SKM-1 (cell line): Measurements from ENCODE around the gene PCSK2.

ENCODE experiments used
- DNase-seq: peaks from one replicate; lab custom pipeline; 2025; ENCODE audit not compliant: unreplicated experiment; lab: John Stamatoyannopoulos, UW

PCSK2 gene

GRCh38 chr20:17391127-17391771 lies 164.4 kb downstream of the PCSK2 start:
- DNase-seq, result no peak

- DNase-seq, result no peak
Observed at GRCh38 chr20:17394411-17394810, 167.6 kb downstream of the PCSK2 start.

- DNase-seq, result no peak
Observed at GRCh38 chr20:17395729-17396128, 168.9 kb downstream of the PCSK2 start.

DNA sequence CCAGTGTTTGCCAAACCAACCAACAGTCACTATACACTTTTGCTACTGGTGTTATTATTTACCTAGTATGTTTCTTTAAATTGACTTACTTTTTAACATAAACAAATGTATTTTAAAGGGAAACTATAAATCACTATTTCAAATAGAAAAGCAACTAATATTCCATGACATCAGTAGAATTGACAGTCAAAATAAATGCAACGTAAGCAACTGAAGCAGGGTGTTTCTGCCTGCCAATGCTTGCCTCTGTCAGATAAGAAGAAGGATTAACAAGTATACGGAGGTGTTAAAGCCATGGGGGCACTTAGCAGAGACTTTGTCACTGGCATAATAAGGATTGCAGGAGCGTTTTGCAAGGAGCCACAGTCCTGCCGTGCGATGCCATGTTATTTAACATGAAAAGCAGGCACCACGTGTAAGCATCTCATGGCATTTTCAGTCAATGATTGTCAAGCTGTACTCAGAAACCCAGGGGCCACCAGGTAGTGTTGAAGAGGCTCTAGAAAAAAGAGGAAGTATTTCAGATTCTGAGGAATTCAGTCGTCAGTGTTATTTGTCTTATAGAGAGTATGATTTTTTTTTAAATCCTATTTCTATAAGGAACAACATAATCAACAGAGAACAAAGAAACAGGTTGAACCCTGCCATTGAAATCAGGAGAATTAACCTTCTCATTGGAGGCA lies 172.6 kb downstream of the PCSK2 start:
- no peak for DNase-seq

- DNase-seq, result no peak
Observed at GRCh38 chr20:17403461-17403860, 176.6 kb downstream of the PCSK2 start.

GRCh38 chr20:17406051-17406590 lies 179.3 kb downstream of the PCSK2 start:
- no peak for DNase-seq

DNA sequence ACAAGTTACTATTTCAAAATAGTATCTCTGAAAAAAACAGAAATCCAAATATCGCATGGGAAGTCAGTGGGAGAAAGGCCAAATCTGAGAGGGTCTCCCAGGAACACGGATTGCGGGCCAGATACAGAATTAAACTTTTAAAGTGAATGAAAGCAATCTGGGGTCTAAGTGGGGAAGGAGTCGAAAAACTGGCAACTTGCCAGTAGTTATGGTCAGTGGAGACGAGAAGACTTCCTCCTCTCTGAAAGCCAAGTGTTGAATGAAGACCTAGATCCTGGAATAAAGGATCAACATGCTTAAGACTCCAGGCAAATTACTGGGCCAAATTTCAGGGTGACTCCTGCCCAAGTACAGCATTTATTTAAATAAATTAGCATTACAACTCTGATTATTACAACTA lies 180.7 kb downstream of the PCSK2 start:
- no peak for DNase-seq

DNA sequence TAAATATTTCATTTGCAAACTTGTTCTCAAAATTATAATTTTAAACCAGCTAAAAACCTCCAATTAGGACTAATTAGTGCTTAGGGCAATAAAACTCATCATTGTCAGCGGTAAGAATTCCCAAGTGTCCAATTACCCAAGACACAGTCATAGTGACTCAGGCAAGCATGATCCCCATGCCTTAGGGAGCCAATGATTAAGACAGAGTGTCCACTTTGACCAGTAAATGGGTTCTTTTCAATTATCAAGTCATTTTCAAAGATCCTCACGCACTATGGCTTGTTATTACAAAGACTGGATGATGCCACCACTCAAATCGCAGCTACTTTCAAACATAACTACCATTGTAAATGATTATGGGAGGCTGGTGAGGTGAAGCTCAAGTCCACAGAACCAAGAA lies 190.4 kb downstream of the PCSK2 start:
- DNase-seq, result no peak

- no peak for DNase-seq
Observed at GRCh38 chr20:17418737-17419136, 191.9 kb downstream of the PCSK2 start.

- no peak for DNase-seq
Observed at GRCh38 chr20:17419479-17420041, 192.7 kb downstream of the PCSK2 start.

DNA sequence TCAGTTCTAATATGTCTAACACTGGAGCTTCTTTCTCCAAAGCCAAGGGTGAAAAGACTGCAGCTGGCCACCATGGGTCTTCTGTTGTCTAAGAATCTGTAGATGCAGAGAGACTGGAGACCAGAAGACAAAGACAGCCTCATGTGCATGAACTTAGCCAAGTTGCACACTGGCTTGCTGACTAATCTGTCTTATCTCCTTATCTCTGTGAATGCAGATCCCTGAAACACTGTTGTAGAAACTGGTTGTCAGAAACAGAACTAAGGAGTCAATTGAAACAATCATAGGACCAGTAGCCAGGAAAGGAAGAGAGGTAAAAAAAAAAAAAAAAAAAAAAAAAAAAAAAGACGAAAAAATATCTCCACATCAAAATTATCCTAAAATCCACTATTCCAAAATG lies 194.7 kb downstream of the PCSK2 start:
- no peak for DNase-seq

DNA sequence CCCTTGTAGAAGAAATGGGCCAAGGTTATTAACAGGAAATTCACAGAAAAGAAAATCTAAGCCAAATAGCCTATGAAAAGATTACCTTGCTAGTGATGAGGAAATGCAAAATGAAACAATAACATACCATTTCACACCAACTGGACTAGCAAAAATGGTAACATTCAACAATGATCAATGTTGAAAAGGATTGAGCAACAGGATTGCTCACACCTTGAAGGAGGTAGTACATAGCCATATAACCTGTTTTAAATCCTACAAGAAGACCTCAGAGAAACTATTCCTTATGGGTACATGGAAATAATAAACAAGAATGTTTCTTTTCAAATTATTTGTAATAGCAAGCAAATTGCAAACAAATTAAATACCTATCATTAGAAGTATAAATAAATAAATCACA lies 196.9 kb downstream of the PCSK2 start:
- DNase-seq, result no peak

DNA sequence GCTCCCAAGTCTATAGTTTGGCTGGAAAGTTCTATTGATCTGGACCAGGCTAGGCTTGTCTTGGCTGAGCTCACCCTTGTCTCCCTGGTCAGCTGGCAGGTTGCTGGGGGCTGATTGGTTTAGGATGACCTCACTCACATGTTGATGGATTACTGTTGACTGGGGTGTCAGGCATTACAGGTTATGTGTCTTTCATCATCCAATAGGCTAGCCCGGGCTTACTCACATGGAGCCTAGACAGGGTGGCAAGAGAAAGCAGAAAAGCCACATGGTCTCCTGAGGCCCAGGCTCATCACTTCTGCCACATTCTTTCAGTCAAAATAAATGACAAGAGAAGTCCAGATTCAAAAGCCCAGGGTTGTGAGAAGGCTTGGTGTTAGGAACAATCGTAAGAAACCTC lies 200.8 kb downstream of the PCSK2 start:
- DNase-seq, result no peak

GRCh38 chr20:17430125-17430950 lies 203.5 kb downstream of the PCSK2 start:
- no peak for DNase-seq

- no peak for DNase-seq
Observed at GRCh38 chr20:17431621-17432364, 205.0 kb downstream of the PCSK2 start.

DNA sequence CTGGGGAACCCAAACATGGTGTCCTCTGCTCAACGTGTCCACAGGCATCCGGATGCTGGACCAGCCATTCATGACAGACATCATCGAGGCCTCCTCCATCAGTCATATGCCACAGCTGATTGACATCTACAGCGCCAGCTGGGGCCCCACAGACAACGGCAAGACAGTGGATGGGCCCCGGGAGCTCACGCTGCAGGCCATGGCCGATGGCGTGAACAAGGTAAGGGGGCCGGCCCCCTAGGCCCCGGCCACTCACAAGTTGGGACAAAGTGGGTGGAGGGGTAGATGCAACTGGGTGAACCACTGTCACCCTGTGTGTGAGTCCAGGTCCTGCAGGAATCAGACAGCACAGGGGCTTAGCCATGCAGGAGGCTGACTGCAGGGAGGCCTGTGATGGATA lies 209.8 kb downstream of the PCSK2 start:
- DNase-seq, result no peak

- no peak for DNase-seq
Observed at GRCh38 chr20:17437251-17437650, 210.4 kb downstream of the PCSK2 start.

- DNase-seq, result no peak
Observed at GRCh38 chr20:17438436-17439039, 211.7 kb downstream of the PCSK2 start.

DNA sequence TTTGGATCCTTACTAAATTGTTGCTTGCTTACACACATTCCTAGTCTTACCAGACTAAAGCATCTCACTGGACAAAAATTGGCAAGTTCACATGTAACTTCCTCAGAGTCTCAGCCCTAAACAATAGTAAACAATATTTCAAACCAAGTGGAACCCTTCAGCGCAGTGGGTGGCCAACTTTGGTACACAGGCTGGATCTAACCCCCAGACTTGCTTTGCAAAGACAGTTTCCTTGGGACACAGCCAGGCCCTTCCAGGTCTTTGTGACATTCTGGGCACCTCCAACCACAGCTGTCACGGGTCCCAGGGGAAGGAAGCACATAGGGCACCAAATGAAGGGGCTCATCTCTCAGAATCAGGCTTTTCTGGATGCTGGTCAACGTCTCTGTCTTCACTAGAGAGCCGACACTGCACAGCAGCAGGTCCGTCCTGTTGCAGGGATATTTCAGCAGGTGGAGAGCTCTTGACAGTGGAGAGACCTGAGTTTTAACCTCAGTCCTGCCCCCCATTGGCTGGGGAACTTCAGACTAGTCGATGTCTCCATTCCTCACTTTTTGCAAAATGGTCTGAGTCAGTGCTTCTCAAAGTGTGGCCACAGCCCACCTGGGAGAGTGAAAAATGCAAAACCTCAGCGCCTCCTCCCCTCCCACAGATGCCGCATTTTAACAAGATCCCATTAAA lies 212.9 kb downstream of the PCSK2 start:
- no peak for DNase-seq

DNA sequence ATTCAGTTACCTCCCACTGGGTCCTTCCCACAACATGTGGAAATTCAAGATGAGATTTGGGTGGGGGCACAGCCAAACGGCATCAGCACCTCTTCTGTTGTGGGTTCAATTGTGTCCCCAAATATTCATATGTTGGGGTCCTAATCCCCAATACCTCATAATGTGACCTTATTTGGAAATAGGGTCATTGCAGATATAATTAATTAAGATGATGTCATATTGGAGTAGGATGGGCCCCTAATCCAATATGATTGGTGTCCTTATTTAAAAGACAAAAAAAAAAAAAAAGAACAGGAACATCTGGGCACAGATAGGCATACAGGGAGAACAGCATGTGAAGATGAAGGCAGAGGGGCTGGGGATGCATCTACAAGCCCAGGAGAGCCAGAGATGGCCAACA lies 214.9 kb downstream of the PCSK2 start:
- no peak for DNase-seq
